HG02642 (cell line): ENCODE measurements around the gene MMEL1.
"Not testable (repeated sequence)": the region's sequence is repeated elsewhere in the genome, so short reads cannot be mapped to it uniquely, and the experiment has no call there.

Experiments used
- ATAC-seq: cut with Tn5 transposase; IDR thresholded peaks from one replicate; pipeline ENCODE4 v1.9.1; 2021; ENCODE audit warnings: mild to moderate bottlenecking; ENCODE audit not compliant: unreplicated experiment, poor library complexity

The MMEL1 gene

GRCh38 chr1:2549367-2550029 is 83.3 kb downstream of the MMEL1 start:
- ATAC-seq, result not testable (repeated sequence)

- ATAC-seq, result no peak
Measured at GRCh38 chr1:2548068-2548589, 84.7 kb downstream of the MMEL1 start.

GRCh38 chr1:2547210-2548067 is 85.4 kb downstream of the MMEL1 start:
- no peak for ATAC-seq

GRCh38 chr1:2546515-2547209 is 86.2 kb downstream of the MMEL1 start:
- ATAC-seq, result peak; percentile 31

DNA sequence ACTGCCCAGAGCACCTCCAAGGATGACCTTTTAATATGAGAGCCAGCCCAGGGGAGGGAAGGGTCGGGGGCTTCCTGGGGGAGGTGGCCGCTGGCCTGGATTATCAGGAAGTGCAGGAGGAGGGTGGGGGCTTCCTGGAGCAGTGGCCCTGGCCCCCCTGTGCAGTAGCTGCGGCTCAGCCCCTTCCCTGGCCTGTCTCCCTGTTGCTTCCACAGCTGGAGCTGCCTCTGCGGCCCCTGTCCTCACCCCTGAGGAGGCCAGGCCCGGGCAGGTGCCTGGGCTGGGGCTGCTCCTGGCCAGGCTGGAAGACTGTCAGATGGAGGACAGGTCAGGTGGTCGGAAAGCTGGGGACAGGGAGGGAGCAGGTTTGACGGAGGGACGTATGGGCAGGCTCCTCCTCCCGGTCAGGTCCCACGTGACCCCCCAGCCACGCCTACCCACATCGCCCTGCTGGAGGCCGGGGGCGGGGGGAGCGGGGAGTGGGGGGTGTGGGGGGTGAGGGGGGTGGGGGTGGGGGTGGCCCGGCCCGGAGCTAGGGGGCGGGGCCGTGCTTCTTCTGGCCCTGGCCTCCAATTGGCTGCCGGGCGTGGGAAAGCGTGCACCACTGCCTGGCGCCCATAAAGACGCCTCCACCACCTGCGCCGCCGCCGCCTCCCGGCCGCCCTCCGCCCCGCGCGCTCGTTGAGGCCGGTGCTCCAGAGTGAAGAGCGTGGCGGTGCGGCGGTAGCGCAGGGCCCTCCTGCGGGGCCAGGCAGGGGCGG is 86.9 kb downstream of the MMEL1 start:
- ATAC-seq, result peak; percentile 40

- ATAC-seq, result no peak
Measured at GRCh38 chr1:2544875-2545640, 87.8 kb downstream of the MMEL1 start.

GRCh38 chr1:2544093-2544874 is 88.5 kb downstream of the MMEL1 start:
- ATAC-seq, result no peak

DNA sequence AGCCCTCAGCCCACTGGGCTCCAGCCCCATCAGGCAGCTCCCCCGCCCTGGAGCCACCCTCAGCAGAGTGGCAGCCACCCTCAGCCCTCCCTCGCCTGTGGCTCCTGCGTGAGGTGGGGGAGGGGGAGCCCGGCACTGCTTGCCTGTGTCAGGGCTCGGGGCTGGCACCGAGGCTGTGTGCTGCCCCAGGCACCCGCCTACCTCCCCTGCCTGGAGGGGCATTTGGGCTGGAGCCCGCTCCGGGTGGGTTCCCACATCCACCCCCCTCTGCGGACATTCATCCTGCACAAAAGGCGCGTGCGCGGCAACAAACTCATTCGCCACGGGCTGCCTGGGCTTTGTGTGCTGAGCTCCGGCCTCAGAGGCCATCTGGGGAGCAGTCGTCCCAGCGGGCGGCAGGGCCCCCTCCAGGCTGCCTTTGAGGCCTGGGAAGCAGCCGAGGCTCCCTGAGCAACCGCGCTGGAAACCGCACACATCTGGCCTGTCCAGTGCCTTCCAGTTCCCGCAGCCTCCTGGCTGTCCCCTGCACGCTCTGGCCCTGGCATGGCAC is 89.2 kb downstream of the MMEL1 start:
- no peak for ATAC-seq

DNA sequence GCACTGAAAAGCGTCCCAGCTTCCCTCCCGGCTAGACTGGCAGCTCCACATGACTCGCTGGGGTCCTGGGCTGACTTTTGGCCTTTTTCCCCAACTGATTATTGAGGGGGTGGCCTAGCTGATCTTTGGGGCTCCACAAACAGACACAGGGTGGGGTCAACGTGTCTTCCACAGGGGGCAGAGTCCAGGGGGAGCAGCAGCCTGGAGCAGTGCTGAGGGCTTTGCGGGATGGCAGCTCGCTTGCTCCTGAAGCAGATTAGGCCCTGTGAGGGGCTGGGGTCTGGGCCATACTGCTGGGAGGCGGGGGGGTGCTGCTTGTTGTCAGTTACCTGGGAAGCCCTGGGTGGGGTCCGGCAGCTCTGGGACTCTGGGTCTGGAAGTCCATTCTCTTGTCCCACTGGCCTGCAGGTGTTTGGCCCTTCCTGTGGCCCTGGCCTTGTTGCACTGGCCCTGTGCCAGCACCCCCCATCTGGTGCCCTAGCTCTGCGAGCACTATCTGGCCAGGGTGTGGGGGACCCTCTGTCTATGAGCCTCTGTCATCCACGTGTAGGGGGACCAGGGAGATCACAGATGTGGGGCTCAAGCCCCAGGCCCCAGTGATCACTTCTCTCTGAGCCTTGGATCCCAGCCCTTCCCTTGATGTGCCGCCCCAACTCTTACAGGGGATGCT is 90.4 kb downstream of the MMEL1 start:
- no peak for ATAC-seq

DNA sequence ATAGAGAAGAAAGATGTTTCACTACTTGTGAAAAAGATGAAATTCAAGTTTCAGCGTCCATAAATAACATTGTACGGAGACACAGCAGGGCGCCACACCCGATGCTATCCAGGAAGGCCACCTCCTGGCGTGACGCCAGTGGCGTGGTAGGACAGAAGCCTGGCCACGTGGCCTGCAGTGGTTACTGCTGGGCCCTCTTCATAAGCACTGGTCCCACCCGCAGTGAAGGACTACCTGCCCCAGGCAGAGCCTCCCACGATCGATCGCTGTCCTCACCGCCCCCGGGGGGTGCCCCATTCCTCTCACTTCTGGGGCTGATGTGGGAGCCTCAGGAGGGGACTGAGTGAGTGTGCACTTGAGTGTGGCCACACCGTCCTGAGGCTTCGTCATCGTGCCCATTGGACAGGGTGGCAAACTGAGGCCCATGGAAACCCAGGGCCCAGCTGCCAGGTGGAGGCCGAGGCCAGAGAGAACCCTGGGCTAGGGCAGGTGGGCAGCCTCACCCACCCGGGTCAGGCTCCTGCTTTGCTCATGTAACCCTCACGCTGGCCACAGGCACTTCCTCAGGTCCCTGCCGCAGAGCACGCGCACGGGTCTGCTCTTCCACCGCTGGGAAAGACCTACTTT is 91.1 kb downstream of the MMEL1 start:
- no peak for ATAC-seq

DNA sequence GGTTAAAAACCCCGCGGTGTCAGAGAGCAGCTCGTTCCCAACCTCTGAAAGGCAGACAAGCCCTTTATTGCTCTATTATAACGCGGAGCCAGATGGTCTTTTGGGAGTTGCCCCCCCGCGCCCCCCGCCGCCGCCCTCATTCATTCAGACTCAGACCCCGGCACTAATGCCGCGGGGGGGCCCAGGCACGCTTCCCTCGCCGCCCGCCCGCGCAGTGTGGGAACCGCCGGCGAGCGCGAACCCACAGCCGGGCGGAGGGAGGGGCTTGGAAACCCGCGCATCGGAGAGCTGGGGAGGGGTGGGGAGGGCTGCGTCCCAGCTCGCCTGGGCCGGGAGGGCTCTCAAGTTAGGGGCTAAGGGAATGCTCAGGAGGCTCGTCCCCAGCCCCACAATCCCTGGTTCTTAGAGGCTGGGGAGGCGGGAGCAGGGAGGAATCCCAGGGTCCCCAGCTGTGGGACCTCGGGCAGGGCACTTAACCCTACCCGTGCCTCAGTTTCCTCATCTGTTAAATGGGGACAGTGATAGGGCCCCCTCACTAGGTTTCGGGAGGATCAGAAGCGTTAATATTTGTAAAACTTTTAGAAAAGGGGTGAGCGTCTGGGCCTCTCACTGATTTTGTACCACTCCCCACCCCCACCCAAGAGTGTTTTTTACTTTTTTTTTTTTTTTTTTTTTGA is 91.9 kb downstream of the MMEL1 start:
- ATAC-seq, result no peak
